Adrenal gland (tissue), 5 donors: ENCODE results near the gene ACAN.

Source experiments
- POLR2A ChIP-seq, 2 donors: fragments of 450-650 bp; IDR thresholded peaks; one replicate each; pipeline ENCODE4 v1.6.1; 2017; ENCODE audit warnings: antibody characterized with exemption in 2 of 2, mild to moderate bottlenecking in 2 of 2, moderate library complexity in 1 of 2
- TF ChIP-seq, protein P1 (sequence below), 6 experiments: fragments of 450-650 bp in 4 of 6; fragments of 200-600 bp in 2 of 6; sonication (generic) in 1 of 6; IDR thresholded peaks; 1 replicate in 5 of 6; 2 replicates in 1 of 6; pipeline versions ENCODE4 v1.5.1 to v1.8.0; 2016 to 2021; ENCODE audit warnings: antibody characterized with exemption in 6 of 6, mild to moderate bottlenecking in 2 of 6, moderate library complexity in 1 of 6
- donor health status: DM: no; HTN: no; CAD: no.

DNA sequence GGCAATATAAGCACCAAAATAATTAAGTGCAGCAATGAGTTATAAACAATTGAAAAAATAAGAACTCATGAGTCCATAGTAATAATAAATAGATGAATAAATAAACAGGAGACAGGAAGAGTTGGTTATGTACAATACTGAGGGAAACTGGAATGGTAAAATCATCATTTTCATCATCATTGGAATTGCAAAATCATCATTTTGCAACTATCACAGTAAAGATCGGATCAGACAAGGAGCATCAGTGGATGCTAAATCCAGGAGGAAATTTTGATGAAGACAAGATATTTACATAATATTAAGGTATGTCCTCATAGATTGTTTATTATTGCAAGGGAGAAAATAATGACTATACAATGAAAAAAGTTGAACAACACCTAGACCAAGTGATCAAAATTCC is 38.8 kb upstream of the ACAN start:
- no peak for TF ChIP-seq POLR2A (IDR thresholded peaks at IDR 0.05)
- TF ChIP-seq, protein P1, sequence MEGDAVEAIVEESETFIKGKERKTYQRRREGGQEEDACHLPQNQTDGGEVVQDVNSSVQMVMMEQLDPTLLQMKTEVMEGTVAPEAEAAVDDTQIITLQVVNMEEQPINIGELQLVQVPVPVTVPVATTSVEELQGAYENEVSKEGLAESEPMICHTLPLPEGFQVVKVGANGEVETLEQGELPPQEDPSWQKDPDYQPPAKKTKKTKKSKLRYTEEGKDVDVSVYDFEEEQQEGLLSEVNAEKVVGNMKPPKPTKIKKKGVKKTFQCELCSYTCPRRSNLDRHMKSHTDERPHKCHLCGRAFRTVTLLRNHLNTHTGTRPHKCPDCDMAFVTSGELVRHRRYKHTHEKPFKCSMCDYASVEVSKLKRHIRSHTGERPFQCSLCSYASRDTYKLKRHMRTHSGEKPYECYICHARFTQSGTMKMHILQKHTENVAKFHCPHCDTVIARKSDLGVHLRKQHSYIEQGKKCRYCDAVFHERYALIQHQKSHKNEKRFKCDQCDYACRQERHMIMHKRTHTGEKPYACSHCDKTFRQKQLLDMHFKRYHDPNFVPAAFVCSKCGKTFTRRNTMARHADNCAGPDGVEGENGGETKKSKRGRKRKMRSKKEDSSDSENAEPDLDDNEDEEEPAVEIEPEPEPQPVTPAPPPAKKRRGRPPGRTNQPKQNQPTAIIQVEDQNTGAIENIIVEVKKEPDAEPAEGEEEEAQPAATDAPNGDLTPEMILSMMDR (IDR thresholded peaks at IDR 0.05): no peak
